Smooth muscle cell of the brain vasculature (primary cell): Measurements from ENCODE around the gene VAMP2.
"Not testable (repeated sequence)": the region's sequence is repeated elsewhere in the genome, so short reads cannot be mapped to it uniquely, and the experiment has no call there.

Source experiments
- DNase-seq: peaks from one replicate; pipeline ENCODE4 v3.0.0-alpha.2; 2012; ENCODE audit warnings: low read depth, low spot score

Gene VAMP2

GRCh38 chr17:8176197-8176940, 13.6 kb upstream of the VAMP2 start, which contains the start of gene TMEM107:
Gene TMEM107, minus strand, starts transcription at chr17:8176380. Its CDS starts 94 bp downstream, at chr17:8176286.
- no peak for DNase-seq

GRCh38 chr17:8175795-8176196, 13.0 kb upstream of the VAMP2 start:
- DNase-seq, result no peak

GRCh38 chr17:8173871-8174322, 11.1 kb upstream of the VAMP2 start:
- no peak for DNase-seq

- DNase-seq, result no peak
These were observed 10.5 kb upstream of the VAMP2 start for GRCh38 chr17:8173056-8173870.

DNA sequence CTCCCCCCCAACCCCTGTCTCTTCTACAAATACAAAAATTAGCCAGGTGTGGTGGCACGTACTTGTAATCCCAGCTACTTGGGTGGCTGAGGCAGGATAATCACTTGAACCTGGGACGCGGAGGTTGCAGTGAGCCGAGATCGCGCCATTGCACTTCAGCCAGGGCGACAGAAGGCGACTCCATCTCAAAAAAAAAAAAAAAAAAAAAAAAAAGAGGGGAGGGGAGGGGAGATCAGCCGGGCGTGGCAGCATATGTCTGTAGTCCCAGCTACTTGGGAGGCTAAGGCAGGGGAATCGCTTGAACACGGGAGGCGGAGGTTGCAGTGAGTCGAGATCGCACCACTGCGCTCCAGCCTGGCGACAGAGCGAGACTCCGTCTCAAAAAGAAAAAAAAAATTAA, 7.4 kb upstream of the VAMP2 start:
- not testable (repeated sequence) for DNase-seq

DNA sequence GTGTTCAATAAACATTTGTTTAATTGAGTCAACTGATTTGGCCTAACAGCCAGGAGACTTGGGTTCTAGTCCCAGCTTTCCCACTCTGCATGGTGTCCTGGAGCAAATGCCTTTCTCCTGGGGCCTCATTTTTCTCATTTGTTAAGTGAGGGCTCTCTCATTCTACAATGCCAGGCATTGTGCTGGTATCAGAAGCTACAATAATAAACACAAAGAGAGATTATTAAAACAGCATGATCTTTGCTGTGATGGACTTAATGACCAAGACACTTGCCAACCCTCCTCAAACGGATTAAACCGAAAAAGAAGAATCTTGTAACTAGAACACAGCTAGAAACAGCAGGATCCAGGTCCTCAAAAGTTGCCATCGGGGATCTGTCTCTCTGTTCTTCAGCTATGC, 4.8 kb upstream of the VAMP2 start:
- no peak for DNase-seq

GRCh38 chr17:8166731-8167130, 4.0 kb upstream of the VAMP2 start:
- no peak for DNase-seq

DNA sequence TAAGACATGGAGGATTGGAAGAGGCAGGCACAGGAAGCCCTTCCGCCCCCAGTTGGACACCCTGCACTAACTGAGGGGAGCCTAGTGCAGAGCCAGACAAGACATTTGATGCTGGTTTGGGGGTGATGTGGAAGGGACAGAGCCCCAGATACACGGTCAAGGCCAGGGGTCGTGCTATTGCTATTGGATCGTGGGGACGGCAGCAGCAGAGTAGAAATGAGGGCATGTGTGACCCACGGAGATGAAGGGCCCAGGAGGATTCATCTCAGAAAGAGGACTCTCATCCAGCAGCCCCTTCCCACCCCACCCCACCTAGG, 2.0 kb upstream of the VAMP2 start:
- no peak for DNase-seq

- no peak for DNase-seq
These were observed 1.4 kb upstream of the VAMP2 start for GRCh38 chr17:8163978-8164814.

DNA sequence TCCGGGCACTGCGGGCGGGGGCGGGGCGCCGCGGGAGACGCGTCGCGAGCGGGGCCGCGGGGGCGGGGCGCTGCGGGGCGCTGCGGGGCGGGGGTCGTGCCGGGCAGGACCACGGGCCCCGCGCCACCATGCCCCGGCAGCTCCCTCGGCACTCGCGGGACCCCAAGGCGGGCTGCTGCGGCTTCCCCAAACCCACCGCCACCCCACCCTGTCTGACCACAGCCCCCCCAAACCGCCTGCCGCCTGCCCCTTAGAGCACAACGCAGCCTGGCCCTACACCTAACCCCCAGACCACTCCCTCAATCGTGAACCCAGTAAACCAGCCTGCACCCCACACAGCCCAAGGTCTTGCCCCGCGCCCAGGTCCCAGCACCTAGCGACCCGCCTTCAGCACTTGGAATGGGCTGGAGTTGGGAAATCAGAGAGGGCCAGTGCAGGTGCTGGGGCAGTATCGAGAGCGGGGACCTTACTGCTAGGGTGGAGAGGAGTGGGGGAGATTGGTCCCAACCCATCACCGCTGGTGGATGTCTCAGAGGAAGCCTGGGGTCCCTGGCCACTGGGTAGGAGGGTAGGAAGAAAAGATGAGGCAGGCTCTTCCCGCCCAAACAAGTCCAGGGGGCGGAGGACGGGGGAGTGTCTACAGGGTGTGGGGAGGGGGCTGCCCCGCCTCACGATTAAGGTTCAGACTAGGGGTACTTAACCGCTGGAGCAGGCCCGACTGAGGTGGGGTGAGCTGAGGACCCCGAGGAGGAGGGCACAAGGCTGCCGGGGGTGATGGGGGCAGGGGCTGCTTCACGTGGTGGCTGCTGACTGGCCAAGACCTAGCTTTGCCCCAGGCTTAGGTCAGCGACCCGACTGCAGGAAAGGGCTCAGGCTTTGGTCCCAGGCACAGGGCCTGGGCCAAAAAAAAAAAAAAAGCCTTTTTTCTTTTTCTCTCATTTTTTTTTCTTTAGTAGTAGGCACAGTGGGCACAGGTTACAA, 539 bp upstream of the VAMP2 start:
- DNase-seq, result no peak

DNA sequence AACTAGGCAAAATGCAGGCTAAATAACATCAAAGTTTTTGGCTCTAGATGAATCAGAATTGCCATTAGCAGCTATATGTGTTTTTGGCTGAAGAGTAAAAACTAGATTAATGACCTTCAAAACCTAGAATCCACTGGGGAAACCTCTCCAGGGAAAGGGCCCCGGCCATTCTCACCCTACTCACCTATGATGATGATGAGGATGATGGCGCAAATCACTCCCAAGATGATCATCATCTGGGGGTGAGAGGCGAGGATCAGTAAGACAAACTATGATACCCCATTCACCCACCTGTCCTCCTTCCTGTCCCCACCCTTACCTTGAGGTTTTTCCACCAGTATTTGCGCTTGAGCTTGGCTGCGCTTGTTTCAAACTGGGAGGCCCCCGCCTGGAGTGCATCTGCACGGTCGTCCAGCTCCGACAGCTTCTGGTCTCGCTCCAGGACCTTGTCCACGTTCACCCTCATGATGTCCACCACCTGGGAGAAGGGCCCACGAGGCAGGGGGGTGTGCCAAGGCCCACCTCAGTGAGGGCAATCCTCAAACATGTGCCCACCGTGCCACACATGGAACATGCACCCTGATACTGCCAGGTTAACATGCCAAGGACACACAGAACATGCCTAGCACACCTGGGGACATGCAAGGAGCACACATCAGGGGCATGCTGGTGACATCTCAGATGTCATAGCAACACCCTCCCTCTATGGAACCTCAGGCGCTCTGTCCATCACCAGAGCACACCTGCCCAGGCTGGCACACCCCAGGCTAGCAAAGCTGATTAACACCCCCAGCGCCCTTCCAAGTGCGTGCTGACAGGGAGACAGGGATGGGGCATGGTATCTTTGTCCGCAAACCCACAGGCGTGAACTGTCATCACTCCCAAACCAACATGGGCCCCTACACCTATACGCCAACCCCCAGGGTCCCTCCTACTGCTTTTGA, 1.2 kb downstream of the VAMP2 start:
- no peak for DNase-seq

- DNase-seq, result no peak
These were observed 2.0 kb downstream of the VAMP2 start for GRCh38 chr17:8160741-8161221.

GRCh38 chr17:8160224-8160577, 2.5 kb downstream of the VAMP2 start:
- DNase-seq, result no peak

DNA sequence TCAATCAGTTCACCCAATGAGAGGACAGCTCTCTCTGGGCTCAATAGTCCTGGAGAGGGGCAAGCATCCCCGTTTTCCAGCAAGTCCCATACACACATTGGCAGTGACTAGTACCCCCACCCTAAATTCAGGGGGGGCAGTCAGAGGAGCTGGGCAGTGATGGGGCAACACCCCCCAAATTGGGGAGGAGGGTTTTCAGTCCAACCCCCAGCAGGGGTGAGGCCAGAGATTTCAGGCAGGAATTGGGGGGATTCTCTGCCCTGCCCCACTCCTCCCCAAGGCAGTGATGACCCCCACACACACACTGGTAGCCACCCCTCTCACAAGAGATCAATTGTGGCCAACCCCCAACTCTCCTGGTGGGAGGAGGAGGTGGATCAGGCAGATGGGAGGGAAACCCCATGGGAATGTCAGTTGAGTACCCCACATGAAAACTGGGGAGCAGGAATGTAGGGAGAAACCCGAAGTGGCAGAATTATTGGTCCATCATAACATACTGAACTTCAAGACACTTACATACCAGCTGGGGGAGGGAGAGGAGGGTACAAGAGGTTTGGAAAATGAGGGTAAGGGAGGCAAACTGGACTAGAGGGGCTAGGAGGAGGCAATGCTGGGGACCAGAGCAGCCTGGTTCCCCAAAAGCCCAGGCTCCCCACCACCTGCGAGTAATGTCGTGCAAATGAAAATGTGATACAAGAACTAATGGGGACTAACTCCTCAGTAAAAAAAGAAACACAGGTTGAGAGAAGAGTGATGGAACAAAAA, 3.1 kb downstream of the VAMP2 start:
- DNase-seq, result no peak

DNA sequence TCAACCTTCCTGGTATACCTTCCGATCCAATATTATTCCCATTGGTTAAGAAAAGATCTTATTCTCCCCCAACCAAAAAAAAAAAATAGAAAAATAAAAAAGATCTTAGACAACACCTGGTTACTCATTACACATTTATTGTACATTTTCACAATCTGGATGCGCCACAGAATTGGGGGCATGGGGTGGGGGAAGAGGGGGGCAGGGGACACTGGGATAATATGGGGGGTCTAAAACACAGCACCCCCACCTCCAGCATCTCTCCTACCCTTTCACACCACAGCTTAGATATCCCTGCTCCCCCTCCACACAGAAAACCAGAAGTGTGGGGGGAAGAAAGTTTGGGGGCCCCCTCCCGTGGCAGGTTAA, 3.7 kb downstream of the VAMP2 start:
- no peak for DNase-seq

DNA sequence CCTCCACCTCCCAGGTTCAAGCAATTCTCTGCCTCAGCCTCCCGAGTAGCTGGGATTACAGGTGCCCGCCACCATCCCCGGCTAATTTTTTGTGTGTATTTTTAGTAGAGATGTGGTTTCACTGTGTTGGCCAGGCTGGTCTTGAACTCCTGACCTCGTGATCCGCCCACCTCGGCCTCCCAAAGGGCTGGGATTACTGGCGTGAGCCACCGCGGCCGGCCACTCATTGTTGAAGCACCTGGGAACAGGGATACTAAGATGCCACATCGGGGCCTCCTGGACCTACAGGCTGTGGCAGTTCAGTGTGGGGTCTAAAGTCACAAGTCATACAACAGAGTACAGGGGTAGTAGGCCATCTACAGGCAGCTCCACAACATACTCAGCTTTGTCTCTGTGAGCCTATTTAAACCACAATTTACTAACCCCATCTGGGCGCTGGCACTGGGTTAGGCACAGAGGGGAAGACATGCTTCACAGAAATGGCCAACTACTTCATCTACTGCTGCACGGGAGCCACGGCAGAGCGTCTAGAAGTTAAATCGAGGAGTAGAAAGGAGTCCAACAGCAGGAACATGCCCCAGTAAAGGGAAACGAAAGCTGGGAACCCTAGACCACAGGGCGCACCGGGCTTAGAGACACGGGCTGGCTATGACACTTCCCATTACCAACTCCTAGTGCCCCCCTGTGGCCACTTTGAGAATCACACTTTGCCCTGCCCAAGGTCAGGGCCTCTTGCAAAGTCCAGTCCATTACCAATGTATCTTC, 4.3 kb downstream of the VAMP2 start:
- no peak for DNase-seq

DNA sequence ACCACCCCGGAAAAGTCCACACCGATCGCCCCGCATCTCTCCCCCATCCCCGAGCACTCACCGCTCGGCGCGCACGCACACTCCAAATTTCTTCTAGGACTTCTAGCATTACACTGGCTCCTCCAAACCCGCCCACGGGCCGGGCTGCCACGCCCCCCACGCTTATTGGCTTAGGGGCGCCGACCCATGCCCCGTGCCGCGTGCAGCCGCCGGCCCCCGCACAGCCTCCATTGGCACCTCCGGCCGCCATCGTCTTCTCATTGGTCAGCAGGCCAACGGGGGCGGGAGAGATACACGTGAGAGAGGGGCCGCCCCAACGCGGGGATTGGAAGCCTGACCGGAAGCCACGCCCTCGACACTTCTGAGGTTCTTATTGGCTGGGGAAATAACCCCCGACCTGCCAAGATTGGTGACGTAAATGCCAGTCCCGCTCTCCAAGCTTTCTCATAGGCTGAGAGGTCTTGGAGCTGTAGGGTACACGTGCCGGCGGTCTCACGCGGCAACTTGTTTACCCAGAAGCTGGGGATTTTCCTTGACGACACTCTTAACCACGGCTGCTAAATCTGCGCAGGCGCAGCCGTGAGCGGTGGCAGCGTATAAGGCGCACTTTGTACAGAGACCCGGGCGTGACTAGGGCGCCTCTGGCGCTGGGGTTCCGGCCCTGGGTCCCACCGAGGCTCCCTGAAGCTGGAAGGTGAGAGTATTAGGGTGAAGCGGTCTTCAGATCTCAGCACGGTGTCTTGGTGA, 6.3 kb downstream of the VAMP2 start:
- peak; percentile 100 for DNase-seq

DNA sequence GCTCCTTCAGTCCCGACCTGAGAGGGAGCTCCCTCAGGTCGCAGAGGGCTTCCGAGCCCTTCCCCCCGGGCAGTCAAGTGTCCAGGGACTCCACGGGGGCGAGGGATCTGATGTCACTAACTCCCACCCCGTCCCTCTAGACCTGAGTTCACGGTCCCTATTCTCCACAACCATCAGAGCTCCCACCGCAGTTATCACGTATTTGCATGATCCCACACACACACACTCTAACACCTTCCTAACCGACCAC, 6.8 kb downstream of the VAMP2 start:
- no peak for DNase-seq
